ENCODE data around the gene CALM1.

DNA sequence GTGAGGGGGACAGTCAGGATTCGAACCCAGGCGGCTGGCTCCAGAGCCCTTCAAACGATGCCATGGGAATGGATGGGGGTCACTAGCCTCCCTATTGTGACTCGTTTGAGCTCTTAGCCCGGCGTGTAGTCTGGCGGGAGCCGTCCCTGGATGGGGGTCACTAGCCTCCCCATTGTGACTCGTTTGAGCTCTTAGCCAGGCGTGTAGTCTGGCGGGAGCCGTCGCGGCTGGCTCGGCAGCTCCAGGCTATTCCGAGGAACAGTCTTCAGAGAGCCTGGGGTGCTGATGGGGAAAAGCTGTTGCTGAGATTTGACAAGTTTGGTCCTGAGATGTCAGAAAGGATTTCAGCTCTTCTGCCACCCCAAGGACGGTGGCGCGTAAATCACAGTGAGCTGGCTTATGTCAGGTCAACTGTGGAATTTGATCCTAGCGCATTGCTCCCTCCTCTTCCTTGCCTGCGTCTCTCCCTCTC is 58.3 kb downstream of the CALM1 start:
- TF ChIP-seq, protein P1, sequence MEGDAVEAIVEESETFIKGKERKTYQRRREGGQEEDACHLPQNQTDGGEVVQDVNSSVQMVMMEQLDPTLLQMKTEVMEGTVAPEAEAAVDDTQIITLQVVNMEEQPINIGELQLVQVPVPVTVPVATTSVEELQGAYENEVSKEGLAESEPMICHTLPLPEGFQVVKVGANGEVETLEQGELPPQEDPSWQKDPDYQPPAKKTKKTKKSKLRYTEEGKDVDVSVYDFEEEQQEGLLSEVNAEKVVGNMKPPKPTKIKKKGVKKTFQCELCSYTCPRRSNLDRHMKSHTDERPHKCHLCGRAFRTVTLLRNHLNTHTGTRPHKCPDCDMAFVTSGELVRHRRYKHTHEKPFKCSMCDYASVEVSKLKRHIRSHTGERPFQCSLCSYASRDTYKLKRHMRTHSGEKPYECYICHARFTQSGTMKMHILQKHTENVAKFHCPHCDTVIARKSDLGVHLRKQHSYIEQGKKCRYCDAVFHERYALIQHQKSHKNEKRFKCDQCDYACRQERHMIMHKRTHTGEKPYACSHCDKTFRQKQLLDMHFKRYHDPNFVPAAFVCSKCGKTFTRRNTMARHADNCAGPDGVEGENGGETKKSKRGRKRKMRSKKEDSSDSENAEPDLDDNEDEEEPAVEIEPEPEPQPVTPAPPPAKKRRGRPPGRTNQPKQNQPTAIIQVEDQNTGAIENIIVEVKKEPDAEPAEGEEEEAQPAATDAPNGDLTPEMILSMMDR (conservative IDR thresholded peaks at IDR 0.05; ENCODE audit: low read length) = no peak
- TF ChIP-seq EZH2phosphoT487 (IDR thresholded peaks at IDR 0.05; ENCODE audit: borderline replicate concordance) = no peak
